WTC11 (cell line): ENCODE measurements around the gene NFATC2IP. TPM values are rescaled to one million over a fixed set of nuclear protein-coding genes. Genes with fewer than 3 reads are reported as not detected.
"Not testable (repeated sequence)": the region's sequence is repeated elsewhere in the genome, so short reads cannot be mapped to it uniquely, and the experiment has no call there.

Experiments
- ATAC-seq: fragments of 200-7000 bp; cut with Tn5 transposase; 2 replicates; pipeline ENCODE4 v1.10.0; 2021; ENCODE audit warnings: mild to moderate bottlenecking, moderate library complexity
- CTCF ChIA-PET: fragments of 300-600 bp; sonication (Branson Sonifier 250); formaldehyde crosslinking; loops from one replicate; lab custom pipeline; 2021; ENCODE audit warnings: antibody characterized with exemption; lab: Charles Lee
- POLR2A ChIA-PET: fragments of 350-600 bp; sonication (Branson Sonifier 250); formaldehyde crosslinking; loops from one replicate; lab custom pipeline; 2021; ENCODE audit warnings: antibody characterized with exemption; lab: Charles Lee
- DNase-seq: peaks from one replicate; pipeline ENCODE4 v3.0.0; 2021; ENCODE audit warnings: low spot score
- H3K27ac Mint-ChIP-seq: 2 replicates; pipeline ENCODE4 v1.8.0; 2021; ENCODE audit warnings: mixed read lengths
- H3K27me3 Mint-ChIP-seq: 2 replicates; pipeline ENCODE4 v1.8.0; 2021; ENCODE audit warnings: low read depth, mild to moderate bottlenecking, moderate library complexity, mixed read lengths
- H3K36me3 Mint-ChIP-seq: 2 replicates; pipeline ENCODE4 v1.8.0; 2021; ENCODE audit warnings: mixed read lengths
- H3K4me1 Mint-ChIP-seq: 2 replicates; pipeline ENCODE4 v1.8.0; 2022; ENCODE audit warnings: mixed read lengths
- H3K4me3 Mint-ChIP-seq: 2 replicates; pipeline ENCODE4 v1.8.0; 2021; ENCODE audit warnings: mild to moderate bottlenecking, moderate library complexity, mixed read lengths
- H3K9me3 Mint-ChIP-seq: 2 replicates; pipeline ENCODE4 v1.8.0; 2021; ENCODE audit warnings: mixed read lengths
- CBFB ChIP-seq: sonication (generic); formaldehyde crosslinking; IDR thresholded peaks from 2 replicates; pipeline ENCODE4 v1.8.1; 2022; ENCODE audit warnings: mild to moderate bottlenecking, low read depth, missing genetic modification reagents
- ELF4 ChIP-seq: sonication (generic); formaldehyde crosslinking; IDR thresholded peaks from 2 replicates; pipeline ENCODE4 v1.8.1; 2022; ENCODE audit warnings: low read depth, mild to moderate bottlenecking, moderate library complexity, missing genetic modification reagents
- FOXP1 ChIP-seq: sonication (generic); formaldehyde crosslinking; IDR thresholded peaks from 2 replicates; pipeline ENCODE4 v1.8.0; 2022; ENCODE audit warnings: missing genetic modification reagents, mild to moderate bottlenecking, moderate library complexity, borderline replicate concordance
- JUN ChIP-seq: sonication (generic); formaldehyde crosslinking; IDR thresholded peaks from 2 replicates; pipeline ENCODE4 v1.8.0; 2023; ENCODE audit warnings: mild to moderate bottlenecking, missing genetic modification reagents
- SMAD4 ChIP-seq: sonication (generic); formaldehyde crosslinking; IDR thresholded peaks from 2 replicates; pipeline ENCODE4 v1.8.0; 2022; ENCODE audit warnings: mild to moderate bottlenecking, missing genetic modification reagents
- SP1 ChIP-seq: sonication (generic); formaldehyde crosslinking; conservative IDR thresholded peaks from 2 replicates; pipeline ENCODE4 v1.8.1; 2022; ENCODE audit warnings: missing genetic modification reagents
- TCF7 ChIP-seq: sonication (generic); formaldehyde crosslinking; IDR thresholded peaks from 2 replicates; pipeline ENCODE4 v1.8.0; 2022; ENCODE audit warnings: mild to moderate bottlenecking, low read depth, missing genetic modification reagents, moderate library complexity
- ZNF232 ChIP-seq: sonication (generic); formaldehyde crosslinking; IDR thresholded peaks from 2 replicates; pipeline ENCODE4 v1.8.0; 2022; ENCODE audit warnings: mild to moderate bottlenecking, missing genetic modification reagents
- ZNF317 ChIP-seq: sonication (generic); formaldehyde crosslinking; IDR thresholded peaks from 2 replicates; pipeline ENCODE4 v1.8.1; 2023; ENCODE audit warnings: low read depth, mild to moderate bottlenecking, moderate library complexity, missing genetic modification reagents, borderline replicate concordance
- total RNA-seq: library from RNA; stranded (reverse); gene quantifications from 3 replicates; pipeline ENCODE4 v1.2.3, GENCODE V29; 2021
- TF ChIP-seq, protein P1 (sequence below): fragments of 200-600 bp; IDR thresholded peaks from 2 replicates; pipeline ENCODE4 v1.8.0; 2022; ENCODE audit warnings: antibody characterized with exemption

Gene NFATC2IP
- total RNA-seq, 1 experiment from 2014 or later = 66.6 TPM

DNA sequence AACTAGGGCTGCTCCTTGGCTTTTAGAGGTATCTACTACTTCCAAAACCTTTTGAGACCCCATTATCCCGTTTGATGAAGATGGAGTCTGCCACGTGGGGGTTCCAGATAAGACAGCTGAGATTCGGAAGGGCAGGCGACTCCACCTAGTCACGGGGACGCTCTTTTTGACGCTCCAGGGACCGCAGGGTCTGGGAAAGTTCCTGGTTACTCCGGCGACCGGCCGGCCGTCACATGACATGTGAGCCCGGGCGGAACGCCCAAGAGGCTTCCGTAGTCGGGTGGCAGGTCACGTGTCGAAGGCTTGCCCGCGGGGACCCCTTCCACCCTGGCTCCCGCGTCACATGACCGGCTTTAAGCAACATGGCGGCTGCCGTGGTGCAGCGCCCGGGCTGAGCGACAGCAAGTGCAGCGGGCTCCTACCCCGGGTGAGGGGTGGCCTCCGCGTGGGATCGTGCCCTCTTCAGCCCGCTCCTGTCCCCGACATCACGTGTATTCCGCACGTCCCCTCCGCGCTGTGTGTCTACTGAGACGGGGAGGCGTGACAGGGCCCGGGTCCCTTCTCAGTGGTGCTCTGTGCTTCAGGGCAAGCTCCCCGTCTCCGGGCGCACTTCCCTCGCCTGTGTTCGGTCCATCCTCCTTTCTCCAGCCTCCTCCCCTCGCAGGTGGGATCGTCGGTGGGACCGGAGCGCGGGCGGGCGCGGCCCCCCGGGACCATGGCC, 23.9 kb downstream of the NFATC2IP start, which contains the start of gene SPNS1 (continued):
- TF ChIP-seq FOXP1 = peak; percentile 87
- peak; percentile 88 for TF ChIP-seq SP1 (CRISPR knock-in tag)

DNA sequence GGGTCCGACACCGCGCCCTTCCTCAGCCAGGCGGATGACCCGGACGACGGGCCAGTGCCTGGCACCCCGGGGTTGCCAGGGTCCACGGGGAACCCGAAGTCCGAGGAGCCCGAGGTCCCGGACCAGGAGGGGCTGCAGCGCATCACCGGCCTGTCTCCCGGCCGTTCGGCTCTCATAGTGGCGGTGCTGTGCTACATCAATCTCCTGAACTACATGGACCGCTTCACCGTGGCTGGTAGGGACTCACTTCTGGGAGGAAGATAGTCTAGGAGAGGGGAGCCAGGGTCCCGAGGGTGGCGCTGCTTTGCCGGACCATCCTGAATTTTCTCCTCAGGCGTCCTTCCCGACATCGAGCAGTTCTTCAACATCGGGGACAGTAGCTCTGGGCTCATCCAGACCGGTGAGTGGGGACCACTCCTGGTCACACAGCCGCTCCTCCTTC, 24.4 kb downstream of the NFATC2IP start:
- H3K27ac Mint-ChIP-seq = no peak overlapping the region
- ATAC-seq (no peak), DNase-seq (no peak)

DNA sequence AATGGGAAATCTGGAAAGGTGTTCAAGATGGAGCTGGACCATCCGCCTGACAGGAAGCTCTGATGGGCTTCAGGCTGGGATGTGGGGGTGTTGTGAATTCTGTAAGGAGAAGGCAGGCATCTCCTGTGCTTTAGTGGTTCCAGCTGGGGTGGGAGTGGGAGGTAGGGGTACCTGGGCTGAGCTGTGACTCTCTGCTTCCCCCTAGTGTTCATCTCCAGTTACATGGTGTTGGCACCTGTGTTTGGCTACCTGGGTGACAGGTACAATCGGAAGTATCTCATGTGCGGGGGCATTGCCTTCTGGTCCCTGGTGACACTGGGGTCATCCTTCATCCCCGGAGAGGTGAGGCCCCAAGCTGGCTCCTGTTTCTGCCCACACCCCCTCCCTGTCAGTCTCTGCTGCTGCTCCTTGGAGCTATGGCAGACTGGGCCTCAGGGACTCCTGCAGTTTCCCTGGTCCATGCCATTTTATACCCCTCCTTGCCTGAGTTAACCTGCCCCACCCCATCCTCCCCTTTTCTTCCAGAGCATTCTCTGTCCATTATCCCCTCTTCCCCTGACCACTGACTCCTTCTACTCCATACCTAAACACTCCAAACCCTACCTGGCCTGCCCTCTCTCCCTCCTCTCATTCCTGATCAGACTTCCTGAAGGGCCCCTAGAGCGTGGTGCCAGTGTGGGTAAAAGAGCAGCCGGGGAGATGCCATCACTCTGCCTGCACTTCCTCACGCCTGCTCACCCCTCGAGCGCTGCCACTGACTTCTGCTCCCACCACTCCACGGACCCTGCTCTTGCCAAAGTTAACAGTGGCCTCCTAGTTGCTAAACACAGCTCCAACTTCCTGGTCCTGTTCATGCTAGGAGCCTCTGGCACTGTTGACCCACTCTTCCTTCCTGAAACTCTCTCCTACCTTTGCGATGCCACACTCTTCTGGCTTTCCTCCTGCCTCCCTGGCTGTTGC, 27.2 kb downstream of the NFATC2IP start:
- peak; percentile 54 for ATAC-seq

More for the DNA sequence above, 24.4 kb downstream of the NFATC2IP start:
- TF ChIP-seq ZNF232 (no peak), TCF7 (no peak), SMAD4 (CRISPR knock-in tag) (no peak), ZNF317 (CRISPR knock-in tag) (no peak), ELF4 (CRISPR knock-in tag) (no peak), CBFB (CRISPR knock-in tag) (no peak)
- POLR2A ChIA-PET = no interaction called here
- 0 out of 2 replicates have a peak, but pooled peaks cover 3% of the 10 kb centered on the region for H3K36me3 Mint-ChIP-seq
- no peaks in the 10 kb centered on the region for H3K9me3 Mint-ChIP-seq
- peaks cover 7% of the 10 kb centered on the region for H3K4me1 Mint-ChIP-seq
- H3K27me3 Mint-ChIP-seq = no peaks in the 10 kb centered on the region
- CTCF ChIA-PET = interaction anchor here (1.7 kb wide), 1 partner anchor 129 kb away, joined by 7 read pairs; the partner anchor contains the start of gene TUFM
- H3K4me3 Mint-ChIP-seq = peak overlapping the region; percentile 95

DNA sequence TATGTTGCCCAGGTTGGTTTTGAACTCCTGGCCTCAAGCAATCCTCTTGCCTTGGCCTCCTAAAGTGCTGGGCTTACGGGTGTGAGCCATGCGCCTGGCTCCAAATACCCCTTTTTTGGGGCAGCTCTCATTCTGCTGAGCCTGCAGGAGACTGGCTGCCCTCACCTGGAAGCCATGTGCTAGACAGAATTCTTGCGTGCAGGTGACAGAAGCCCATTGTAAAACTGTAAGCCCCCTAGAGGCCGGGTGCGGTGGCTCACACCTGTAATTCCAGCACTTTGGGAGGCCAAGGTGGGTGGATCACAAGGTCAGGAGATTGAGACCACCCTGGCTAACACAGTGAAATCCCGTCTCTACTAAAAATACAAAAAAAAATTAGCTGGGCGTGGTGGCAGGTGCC, 29.6 kb downstream of the NFATC2IP start:
- POLR2A ChIA-PET, H3K27me3 Mint-ChIP-seq, H3K4me1 Mint-ChIP-seq, H3K27ac Mint-ChIP-seq, H3K4me3 Mint-ChIP-seq, H3K9me3 Mint-ChIP-seq: not testable (repeated sequence)
- TF ChIP-seq, protein P1, sequence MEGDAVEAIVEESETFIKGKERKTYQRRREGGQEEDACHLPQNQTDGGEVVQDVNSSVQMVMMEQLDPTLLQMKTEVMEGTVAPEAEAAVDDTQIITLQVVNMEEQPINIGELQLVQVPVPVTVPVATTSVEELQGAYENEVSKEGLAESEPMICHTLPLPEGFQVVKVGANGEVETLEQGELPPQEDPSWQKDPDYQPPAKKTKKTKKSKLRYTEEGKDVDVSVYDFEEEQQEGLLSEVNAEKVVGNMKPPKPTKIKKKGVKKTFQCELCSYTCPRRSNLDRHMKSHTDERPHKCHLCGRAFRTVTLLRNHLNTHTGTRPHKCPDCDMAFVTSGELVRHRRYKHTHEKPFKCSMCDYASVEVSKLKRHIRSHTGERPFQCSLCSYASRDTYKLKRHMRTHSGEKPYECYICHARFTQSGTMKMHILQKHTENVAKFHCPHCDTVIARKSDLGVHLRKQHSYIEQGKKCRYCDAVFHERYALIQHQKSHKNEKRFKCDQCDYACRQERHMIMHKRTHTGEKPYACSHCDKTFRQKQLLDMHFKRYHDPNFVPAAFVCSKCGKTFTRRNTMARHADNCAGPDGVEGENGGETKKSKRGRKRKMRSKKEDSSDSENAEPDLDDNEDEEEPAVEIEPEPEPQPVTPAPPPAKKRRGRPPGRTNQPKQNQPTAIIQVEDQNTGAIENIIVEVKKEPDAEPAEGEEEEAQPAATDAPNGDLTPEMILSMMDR = 0 out of 2 replicates have a peak, but pooled peaks have one; percentile 13
- DNase-seq = peak; percentile 39
- peak; percentile 22 for ATAC-seq
- H3K36me3 Mint-ChIP-seq = peaks cover 24% of the 10 kb centered on the region
- CTCF ChIA-PET = interaction anchor here (0.6 to 1.9 kb wide), 5 partner anchors 12 to 44 kb away, joined by 3 to 5 read pairs (median 3); partner anchors contain the start of gene NFATC2IP

More for the DNA sequence above, 27.2 kb downstream of the NFATC2IP start:
- Mint-ChIP-seq H3K9me3 (peaks cover 4% of the 10 kb centered on the region; the same call in 1 of the 2 replicates), H3K4me3 (peak overlapping the region; percentile 1; the same call in 1 of the 2 replicates), H3K4me1 (peaks cover 7% of the 10 kb centered on the region), H3K36me3 (peaks cover 15% of the 10 kb centered on the region), H3K27ac (no peak overlapping the region), H3K27me3 (no peaks in the 10 kb centered on the region)
- no peak for TF ChIP-seq JUN (CRISPR knock-in tag)
- TF ChIP-seq, protein P1 = peak; percentile 44; the same call in 1 of the 2 replicates
- CTCF ChIA-PET = interaction anchor here (0.8 to 1.9 kb wide), 16 partner anchors 9 to 132 kb away, joined by 3 to 9 read pairs (median 6); partner anchors contain the start of genes NFATC2IP and TUFM
- POLR2A ChIA-PET = interaction anchor here (1.4 kb wide), 1 partner anchor 26 kb away, joined by 3 read pairs; no protein-coding TSS in a partner anchor
- peak; percentile 55 for DNase-seq
